GM21381 (cell line): Measurements from ENCODE around the gene MRPL41.
"Not testable (repeated sequence)": the region's sequence is repeated elsewhere in the genome, so short reads cannot be mapped to it uniquely, and the experiment has no call there.

Experiments
- ATAC-seq: cut with Tn5 transposase; IDR thresholded peaks from one replicate; pipeline ENCODE4 v1.9.1; 2021; ENCODE audit warnings: mild to moderate bottlenecking, moderate library complexity; ENCODE audit not compliant: unreplicated experiment

The MRPL41 gene

GRCh38 chr9:137550958-137551263, 768 bp upstream of the MRPL41 start:
- not testable (repeated sequence) for ATAC-seq

- peak; percentile 3 for ATAC-seq
Measured at GRCh38 chr9:137552022-137552768, 516 bp downstream of the MRPL41 start.

GRCh38 chr9:137553654-137554053, 2.0 kb downstream of the MRPL41 start:
- not testable (repeated sequence) for ATAC-seq

- no peak for ATAC-seq
Measured at GRCh38 chr9:137554349-137554748, 2.7 kb downstream of the MRPL41 start.

GRCh38 chr9:137555179-137555578, 3.5 kb downstream of the MRPL41 start:
- ATAC-seq = no peak

- no peak for ATAC-seq
Measured at GRCh38 chr9:137556069-137556838, 4.6 kb downstream of the MRPL41 start.

GRCh38 chr9:137558127-137558526, 6.4 kb downstream of the MRPL41 start:
- no peak for ATAC-seq

GRCh38 chr9:137564134-137564533, 12.5 kb downstream of the MRPL41 start:
- ATAC-seq = no peak

- ATAC-seq = no peak
Measured at GRCh38 chr9:137564817-137565411, 13.2 kb downstream of the MRPL41 start.

GRCh38 chr9:137568445-137568844, 16.8 kb downstream of the MRPL41 start:
- not testable (repeated sequence) for ATAC-seq

- ATAC-seq = no peak
Measured at GRCh38 chr9:137569609-137570203, 18.0 kb downstream of the MRPL41 start.

- no peak for ATAC-seq
Measured at GRCh38 chr9:137570566-137570965, 18.9 kb downstream of the MRPL41 start.

GRCh38 chr9:137574192-137574591, 22.5 kb downstream of the MRPL41 start:
- ATAC-seq = no peak

GRCh38 chr9:137575364-137575715, 23.7 kb downstream of the MRPL41 start:
- ATAC-seq = no peak

- ATAC-seq = no peak
Measured at GRCh38 chr9:137575716-137576411, 24.2 kb downstream of the MRPL41 start.

GRCh38 chr9:137578518-137579258, 27.0 kb downstream of the MRPL41 start, which contains the start of gene DPH7:
Gene DPH7 (minus strand): TSS chr9:137578925. CDS start chr9:137578777, 148 bp downstream.
- ATAC-seq = peak; percentile 94

- ATAC-seq = no peak
Measured at GRCh38 chr9:137579259-137579604, 27.6 kb downstream of the MRPL41 start.

GRCh38 chr9:137580209-137580953, 28.7 kb downstream of the MRPL41 start:
- no peak for ATAC-seq

- no peak for ATAC-seq
Measured at GRCh38 chr9:137580954-137581322, 29.3 kb downstream of the MRPL41 start.
